ENCODE measurements around the gene DES.

DNA sequence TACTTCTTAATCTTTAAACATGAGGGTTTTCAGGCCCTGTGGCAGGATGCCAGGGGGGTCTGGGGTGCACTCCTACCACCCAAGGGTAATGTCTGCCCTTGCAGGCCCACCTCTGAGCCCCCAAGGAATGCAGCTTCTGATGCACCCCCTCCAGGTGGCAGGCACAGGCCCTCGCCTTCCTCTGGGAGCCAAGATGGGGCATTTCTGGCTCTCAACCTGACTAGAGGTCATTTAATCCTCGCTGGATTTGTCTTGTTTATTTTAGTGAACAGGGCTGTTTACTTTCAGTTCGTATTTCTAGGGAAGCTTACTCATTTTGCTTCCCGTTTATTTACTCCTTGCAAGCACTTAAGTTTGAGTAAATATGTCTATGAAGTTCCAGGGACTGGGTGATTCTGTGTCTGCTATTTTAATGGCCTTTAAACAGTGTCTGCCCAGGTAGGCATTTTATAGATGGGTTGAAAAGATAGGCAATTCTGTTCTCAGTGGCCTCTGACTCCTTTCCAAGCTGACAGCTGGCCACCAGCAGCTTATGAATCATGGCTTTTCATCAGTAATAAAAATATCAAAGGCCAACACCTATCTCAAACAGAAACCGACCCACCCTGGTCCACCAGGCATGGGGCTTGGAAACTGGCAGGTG is 19.3 kb upstream of the DES start:
- TF ChIP-seq POLR2AphosphoS5 (IDR thresholded peaks at IDR 0.05; ENCODE audit: low read depth, low read length) (no peak), TAF1 (IDR thresholded peaks at IDR 0.05; ENCODE audit: borderline replicate concordance, insufficient read depth, low read length) (no peak), FOXP2 (optimal IDR thresholded peaks at IDR 0.05; ENCODE audit: borderline replicate concordance, extremely low read depth, extremely low read length, insufficient read depth) (no peak), SIN3A (IDR thresholded peaks at IDR 0.05; ENCODE audit: borderline replicate concordance, insufficient read depth, low read length) (no peak)
- TF ChIP-seq, protein P1, sequence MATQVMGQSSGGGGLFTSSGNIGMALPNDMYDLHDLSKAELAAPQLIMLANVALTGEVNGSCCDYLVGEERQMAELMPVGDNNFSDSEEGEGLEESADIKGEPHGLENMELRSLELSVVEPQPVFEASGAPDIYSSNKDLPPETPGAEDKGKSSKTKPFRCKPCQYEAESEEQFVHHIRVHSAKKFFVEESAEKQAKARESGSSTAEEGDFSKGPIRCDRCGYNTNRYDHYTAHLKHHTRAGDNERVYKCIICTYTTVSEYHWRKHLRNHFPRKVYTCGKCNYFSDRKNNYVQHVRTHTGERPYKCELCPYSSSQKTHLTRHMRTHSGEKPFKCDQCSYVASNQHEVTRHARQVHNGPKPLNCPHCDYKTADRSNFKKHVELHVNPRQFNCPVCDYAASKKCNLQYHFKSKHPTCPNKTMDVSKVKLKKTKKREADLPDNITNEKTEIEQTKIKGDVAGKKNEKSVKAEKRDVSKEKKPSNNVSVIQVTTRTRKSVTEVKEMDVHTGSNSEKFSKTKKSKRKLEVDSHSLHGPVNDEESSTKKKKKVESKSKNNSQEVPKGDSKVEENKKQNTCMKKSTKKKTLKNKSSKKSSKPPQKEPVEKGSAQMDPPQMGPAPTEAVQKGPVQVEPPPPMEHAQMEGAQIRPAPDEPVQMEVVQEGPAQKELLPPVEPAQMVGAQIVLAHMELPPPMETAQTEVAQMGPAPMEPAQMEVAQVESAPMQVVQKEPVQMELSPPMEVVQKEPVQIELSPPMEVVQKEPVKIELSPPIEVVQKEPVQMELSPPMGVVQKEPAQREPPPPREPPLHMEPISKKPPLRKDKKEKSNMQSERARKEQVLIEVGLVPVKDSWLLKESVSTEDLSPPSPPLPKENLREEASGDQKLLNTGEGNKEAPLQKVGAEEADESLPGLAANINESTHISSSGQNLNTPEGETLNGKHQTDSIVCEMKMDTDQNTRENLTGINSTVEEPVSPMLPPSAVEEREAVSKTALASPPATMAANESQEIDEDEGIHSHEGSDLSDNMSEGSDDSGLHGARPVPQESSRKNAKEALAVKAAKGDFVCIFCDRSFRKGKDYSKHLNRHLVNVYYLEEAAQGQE (IDR thresholded peaks at IDR 0.05; ENCODE audit: insufficient read depth in 1 of 2, low read depth in 2 of 2, low read length in 2 of 2), result no peak

All from PFSK-1 (cell line).